NCI-H1048 (cell line): Measurements from ENCODE around the gene CEP95.

Experiments used
- DNase-seq: peaks from one replicate; lab custom pipeline; 2025; lab: John Stamatoyannopoulos, UW

The CEP95 gene

GRCh38 chr17:64520359-64520758, 13.6 kb downstream of the CEP95 start:
- DNase-seq: no peak

DNA sequence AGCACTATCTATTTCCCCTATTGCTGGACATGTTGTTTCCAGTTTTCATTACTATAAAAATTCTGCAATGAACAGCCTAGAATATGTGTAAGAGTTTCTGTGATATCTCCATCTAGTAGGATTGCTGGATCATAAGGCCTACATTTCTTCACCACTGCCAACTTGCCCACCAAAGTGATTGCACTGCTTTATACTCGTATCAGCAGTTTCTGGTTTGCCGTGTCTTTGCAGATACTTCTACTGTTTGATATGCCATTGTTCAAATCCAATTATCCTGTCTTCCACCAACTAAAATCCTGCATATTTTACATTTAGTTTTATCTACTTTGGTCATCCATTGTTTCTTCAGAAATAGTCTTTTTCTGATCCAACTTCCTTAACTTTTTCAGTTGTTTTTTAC, 21.1 kb downstream of the CEP95 start:
- DNase-seq: no peak

GRCh38 chr17:64529221-64529620, 22.4 kb downstream of the CEP95 start:
- no peak for DNase-seq

- no peak for DNase-seq
Measured at GRCh38 chr17:64531955-64532371, 25.2 kb downstream of the CEP95 start.

DNA sequence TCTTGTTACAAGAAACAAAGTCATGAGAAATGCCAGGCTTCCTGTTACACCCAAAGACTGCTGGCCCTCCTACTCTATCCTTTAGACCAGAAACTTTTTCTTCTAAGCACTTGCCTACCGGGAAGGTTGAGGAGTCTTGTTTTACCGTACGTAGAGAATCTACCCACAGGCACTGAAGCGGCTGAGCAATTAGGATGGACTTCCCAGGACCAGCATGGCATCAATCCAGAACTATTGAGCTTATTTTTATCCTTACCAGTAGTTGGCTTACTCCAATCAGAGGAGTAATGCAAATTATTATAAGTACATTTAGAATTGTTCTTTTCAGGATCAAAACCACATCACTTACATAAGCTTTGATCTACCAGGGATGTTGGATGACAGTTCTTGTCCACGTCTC, 25.6 kb downstream of the CEP95 start:
- no peak for DNase-seq

DNA sequence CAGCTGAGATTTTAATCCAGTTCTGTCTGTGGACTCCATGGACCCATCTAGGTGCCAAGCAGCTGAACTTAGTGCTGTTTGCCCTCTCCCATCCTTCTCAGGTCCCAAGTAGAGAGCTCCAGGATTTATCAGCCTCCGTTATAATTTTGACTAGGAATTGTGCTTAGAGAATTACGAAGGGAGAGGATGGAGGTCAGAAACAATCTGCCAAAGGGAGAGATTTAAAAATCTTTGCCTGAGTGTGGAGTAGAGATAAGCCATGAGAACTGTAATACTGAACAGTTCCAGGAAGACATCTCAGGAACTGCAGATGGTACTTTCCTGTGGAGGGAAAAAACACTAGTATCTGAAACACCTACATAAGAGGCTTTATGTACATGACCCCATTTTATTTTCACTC, 27.0 kb downstream of the CEP95 start:
- no peak for DNase-seq

DNA sequence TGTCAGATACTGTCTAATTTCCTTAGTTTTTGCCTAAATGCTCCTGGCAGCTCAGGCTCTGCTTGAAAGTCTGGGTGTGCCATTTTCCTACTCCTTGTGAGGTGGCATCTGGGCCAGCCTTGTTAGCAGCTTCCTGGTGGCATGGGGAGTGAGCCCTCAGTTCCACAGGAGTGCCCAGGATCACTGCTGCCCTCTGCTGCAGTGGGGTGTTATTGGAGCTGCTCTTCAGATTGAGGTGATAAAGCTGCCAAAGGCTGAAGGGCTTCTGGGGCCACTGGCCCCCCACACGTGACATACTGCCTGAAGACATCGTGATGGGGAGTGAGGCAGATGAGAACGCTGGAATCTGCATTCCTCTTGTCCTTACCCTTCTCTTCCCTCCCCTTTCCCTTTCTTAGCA, 27.4 kb downstream of the CEP95 start:
- DNase-seq: no peak

GRCh38 chr17:64535357-64535756, 28.6 kb downstream of the CEP95 start:
- no peak for DNase-seq

DNA sequence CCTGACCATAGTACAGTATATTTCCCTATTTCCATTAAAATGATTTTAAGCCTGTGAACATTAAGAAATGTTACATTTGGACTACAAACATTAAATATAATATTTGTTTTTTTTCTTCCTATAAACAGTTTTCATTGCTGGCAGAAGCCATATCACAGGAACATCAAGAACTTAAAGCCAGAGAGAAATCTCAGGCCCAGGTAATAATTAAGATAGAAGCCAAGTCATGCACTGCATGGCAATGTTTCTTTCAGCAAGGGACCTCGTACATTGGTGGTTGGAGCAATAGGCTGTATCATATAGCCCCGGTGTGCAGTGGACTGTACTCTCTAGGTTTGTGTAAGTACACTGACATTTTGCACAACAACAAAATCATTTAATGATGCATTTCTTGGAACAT, 30.1 kb downstream of the CEP95 start:
- no peak for DNase-seq

GRCh38 chr17:64537488-64537887, 30.7 kb downstream of the CEP95 start:
- no peak for DNase-seq

GRCh38 chr17:64538508-64539130, 31.8 kb downstream of the CEP95 start:
- DNase-seq: no peak

- no peak for DNase-seq
Measured at GRCh38 chr17:64540118-64540776, 33.5 kb downstream of the CEP95 start.

DNA sequence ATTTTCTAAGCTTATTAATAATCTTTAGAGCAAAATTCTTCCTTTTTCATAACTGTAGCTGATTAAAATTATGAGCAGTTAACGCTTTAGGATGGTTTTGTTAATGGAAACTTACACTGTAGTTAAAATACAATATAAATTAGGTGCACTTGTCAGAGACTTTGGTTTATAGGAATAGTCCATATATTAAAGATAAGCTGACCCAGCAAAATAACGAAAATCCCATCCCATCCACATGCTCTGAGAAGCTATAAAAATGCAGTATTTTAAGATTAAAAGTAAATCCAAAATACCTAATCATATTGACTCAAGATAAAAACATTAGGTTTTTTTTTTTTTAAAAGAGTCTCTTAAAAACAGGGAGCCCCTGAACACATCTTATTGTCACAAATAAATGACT, 38.0 kb downstream of the CEP95 start:
- no peak for DNase-seq

GRCh38 chr17:64546716-64547115, 39.9 kb downstream of the CEP95 start:
- DNase-seq: no peak

DNA sequence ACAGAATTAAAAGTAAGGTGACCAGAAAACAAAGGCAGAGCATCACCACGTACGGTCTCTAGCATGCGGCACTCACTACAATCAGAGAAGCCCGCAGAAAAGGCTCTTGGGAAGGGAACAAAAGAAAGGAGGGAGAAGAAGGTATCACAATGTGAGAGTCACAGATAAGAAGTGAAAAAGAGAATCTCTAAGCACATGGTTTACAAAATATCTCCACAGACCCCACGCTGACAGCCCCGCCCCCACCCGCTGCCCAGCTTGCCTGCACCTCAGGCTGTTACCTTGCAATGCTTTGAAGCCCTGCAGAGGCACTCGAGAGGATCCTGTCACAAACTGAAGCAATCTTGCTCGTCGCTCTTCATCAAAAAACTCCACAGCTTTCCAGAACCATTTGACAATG, 40.5 kb downstream of the CEP95 start:
- DNase-seq: no peak

DNA sequence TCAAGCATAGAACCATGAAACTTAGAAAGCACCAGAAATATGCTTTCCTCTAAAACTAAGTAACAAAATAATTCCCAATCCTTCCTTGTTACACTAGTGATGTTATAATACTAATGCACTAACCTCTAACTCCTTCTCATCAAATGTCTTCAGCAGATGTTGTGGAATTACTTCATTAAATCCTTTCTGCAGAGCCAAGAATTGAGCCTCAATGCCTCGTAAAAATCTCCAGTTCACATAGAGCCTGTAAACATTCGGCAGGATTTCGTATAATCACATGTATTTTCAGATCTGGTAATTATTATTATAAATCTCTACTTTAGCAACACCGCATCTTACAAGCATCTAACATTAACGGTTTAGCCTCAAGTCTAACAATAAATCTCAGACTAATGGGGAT, 44.7 kb downstream of the CEP95 start:
- no peak for DNase-seq

GRCh38 chr17:64554028-64554637, 47.4 kb downstream of the CEP95 start:
- no peak for DNase-seq

- no peak for DNase-seq
Measured at GRCh38 chr17:64555281-64555680, 48.5 kb downstream of the CEP95 start.

DNA sequence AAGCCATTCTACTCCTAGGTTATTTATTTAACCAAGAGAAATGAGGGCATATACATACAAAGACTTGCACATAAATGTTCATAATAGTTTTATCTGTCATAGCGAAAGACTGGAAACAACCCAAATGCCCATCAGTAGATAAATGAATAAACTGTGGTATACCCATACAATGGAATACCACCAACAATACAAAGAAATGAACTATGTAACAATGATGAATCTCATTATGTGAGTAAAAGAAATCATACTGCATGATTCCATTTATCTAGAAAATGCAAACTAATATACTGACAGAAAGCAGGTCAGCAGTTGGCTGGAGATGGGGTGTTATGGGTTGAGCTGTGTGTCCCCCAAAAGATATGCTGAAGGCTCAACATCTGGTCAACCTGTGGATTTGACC, 57.3 kb downstream of the CEP95 start:
- no peak for DNase-seq

DNA sequence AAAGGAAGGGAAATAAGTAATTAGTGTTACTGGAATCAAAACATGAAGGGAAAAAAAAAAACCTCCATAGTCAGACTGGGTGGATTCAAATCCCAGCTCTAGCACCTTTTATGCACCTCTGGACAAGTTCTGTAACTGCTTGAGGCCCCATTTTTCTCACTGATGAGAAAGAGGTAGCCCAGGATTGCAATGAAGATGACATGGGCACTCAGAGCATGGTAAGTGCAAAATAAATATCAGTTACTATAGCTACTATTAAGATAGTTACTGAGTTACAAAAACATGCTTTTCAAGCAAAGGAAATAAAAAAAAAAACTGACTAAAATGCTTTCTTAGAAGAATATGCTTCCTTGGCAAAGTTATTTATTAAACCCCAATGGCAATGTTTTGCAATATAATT, 58.8 kb downstream of the CEP95 start:
- no peak for DNase-seq

DNA sequence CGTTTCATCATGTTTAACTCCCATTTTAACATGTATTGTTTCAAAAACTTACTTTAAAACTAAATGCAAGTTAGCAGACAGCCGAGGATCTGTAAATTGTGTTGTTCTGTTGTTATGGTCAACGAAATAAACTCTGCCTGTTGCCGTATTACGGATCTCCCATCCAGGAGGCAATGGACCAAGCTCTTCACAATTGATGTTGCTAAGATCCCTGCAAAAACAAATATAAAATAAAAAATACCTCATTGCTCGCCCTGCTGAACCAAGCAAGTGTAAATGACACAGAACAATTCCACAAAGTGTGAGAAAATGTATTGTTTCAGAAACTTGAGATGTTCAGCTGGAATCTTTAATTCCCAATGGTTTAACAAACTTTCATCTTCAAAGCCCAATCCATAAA, 65.0 kb downstream of the CEP95 start:
- DNase-seq: no peak

GRCh38 chr17:64572682-64573154, 65.9 kb downstream of the CEP95 start:
- no peak for DNase-seq

DNA sequence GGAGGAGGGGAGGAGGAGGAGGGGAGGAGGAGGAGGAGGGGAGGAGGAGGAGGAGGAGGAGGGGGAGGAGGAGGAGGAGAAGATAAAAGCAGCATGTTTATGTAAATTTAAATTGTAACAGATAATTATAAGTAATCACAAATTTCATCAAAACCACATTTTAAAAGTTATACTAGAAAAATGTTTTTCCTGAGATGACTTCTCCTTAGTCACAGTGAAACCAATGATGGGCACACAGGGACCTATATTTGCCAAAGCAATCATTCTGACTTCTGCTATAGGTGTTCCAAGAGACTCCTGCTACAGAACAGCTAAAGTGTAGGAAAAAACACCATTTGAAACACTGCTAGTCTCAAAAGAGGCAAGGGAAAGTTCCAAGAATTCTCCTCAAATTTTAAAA, 66.4 kb downstream of the CEP95 start:
- DNase-seq: no peak

- DNase-seq: no peak
Measured at GRCh38 chr17:64574646-64575045, 67.9 kb downstream of the CEP95 start.
